K562 (cell line): Measurements from ENCODE around the gene CCDC90B. TPM values are rescaled to one million over a fixed set of nuclear protein-coding genes. Genes with fewer than 3 reads are reported as not detected.

Source experiments
- ATAC-seq: fragments of 200-7000 bp; cut with Tn5 transposase; 3 replicates; pipeline ENCODE4 v1.9.1; 2020; ENCODE audit warnings: moderate library complexity
- BruUV-seq: library from RNA; stranded (reverse); fragments of 400-500 nt; replicated peaks from 2 replicates; lab custom pipeline; 2021; lab: Mats Ljungman, UMichigan
- CTCF ChIA-PET: fragments of 300-600 bp; formaldehyde crosslinking; extraction: SDS; loops from one replicate; lab custom pipeline; 2021; ENCODE audit warnings: low intra/inter-chr PET ratio; lab: Yijun Ruan, JAX
- POLR2A ChIA-PET: fragments of 300-600, 350-650 bp; sonication (Branson Sonifier 250); formaldehyde crosslinking; extraction: SDS; loops from one replicate; lab custom pipeline; 2021; ENCODE audit warnings: antibody characterized with exemption, inconsistent platforms; lab: Yijun Ruan, JAX
- DNase-seq, 4 experiments: peaks; one replicate each; pipeline versions ENCODE4 v3.0.0 to v3.0.0-alpha.2; 2011 to 2018; ENCODE audit warnings: low spot score in 3 of 4, mixed read lengths in 3 of 4; ENCODE audit errors: extremely low read depth in 1 of 4
- FAIRE-seq: peaks from 2 replicates; lab custom pipeline; 2011; peaks lifted over from hg19 to GRCh38; lab: Jason Lieb, UNC
- H2AFZ ChIP-seq: 2 replicates; pipeline ENCODE4 v1.6.0; 2011; ENCODE audit warnings: low read depth, low read length, control low read depth, inconsistent platforms
- H3K27ac ChIP-seq: fragments of 200-600 bp; 3 replicates; pipeline ENCODE4 v1.8.0; 2011; ENCODE audit warnings: low read depth, mild to moderate bottlenecking, control low read depth, inconsistent platforms, low read length, moderate library complexity, mixed read lengths; ENCODE audit errors: extremely low read depth
- H3K27me3 ChIP-seq, 2 experiments: fragments of 300-600 bp in 1 of 2; 2 replicates in 1 of 2; 3 replicates in 1 of 2; pipeline versions ENCODE4 v1.6.0 to v1.8.0; 2011; ENCODE audit warnings: inconsistent platforms in 2 of 2, low read length in 2 of 2, mild to moderate bottlenecking in 1 of 2, mixed read lengths in 1 of 2, moderate library complexity in 1 of 2; ENCODE audit not compliant: control insufficient read depth in 2 of 2, insufficient read depth in 2 of 2
- H3K36me3 ChIP-seq: fragments of 300-600 bp; 3 replicates; pipeline ENCODE4 v1.8.0; 2011; ENCODE audit warnings: mild to moderate bottlenecking, low read length, inconsistent platforms; ENCODE audit not compliant: control insufficient read depth, insufficient read depth
- H3K4me1 ChIP-seq, 2 experiments: fragments of 200-600 bp in 1 of 2; replicated peaks in 1 of 2; 2 replicates in 1 of 2; 3 replicates in 1 of 2; pipeline versions ENCODE4 v1.5.1 to v1.8.0; 2011; ENCODE audit warnings: inconsistent platforms in 2 of 2, low read length in 2 of 2, mild to moderate bottlenecking in 1 of 2, mixed read lengths in 1 of 2, moderate library complexity in 1 of 2; ENCODE audit not compliant: control insufficient read depth in 2 of 2, insufficient read depth in 2 of 2
- H3K4me2 ChIP-seq: 2 replicates; pipeline ENCODE4 v1.6.1; 2011; ENCODE audit warnings: low read length, control low read depth, inconsistent platforms, mixed read lengths; ENCODE audit not compliant: insufficient read depth
- H3K4me3 ChIP-seq: fragments of 200-600 bp; sonication (generic), shearing (Covaris generic); 2 replicates; pipeline ENCODE4 v1.5.1; 2016; ENCODE audit warnings: control low read depth, inconsistent platforms
- H3K79me2 ChIP-seq: fragments of 200-600 bp; 3 replicates; pipeline ENCODE4 v1.8.0; 2011; ENCODE audit warnings: low read length, inconsistent platforms; ENCODE audit not compliant: control insufficient read depth, insufficient read depth
- H3K9ac ChIP-seq, 2 experiments: 2 replicates each; pipeline versions ENCODE4 v1.6.0 to v1.6.1; 2011; ENCODE audit warnings: low read depth in 2 of 2, low read length in 2 of 2, control low read depth in 1 of 2, inconsistent platforms in 1 of 2, mild to moderate bottlenecking in 1 of 2, mixed read lengths in 1 of 2; ENCODE audit not compliant: insufficient read depth in 1 of 2
- H3K9me1 ChIP-seq: one replicate; pipeline ENCODE4 v1.6.0; 2011; ENCODE audit warnings: inconsistent platforms, mild to moderate bottlenecking, low read length, moderate library complexity; ENCODE audit not compliant: control insufficient read depth, insufficient read depth
- H3K9me3 ChIP-seq: replicated peaks from 2 replicates; pipeline ENCODE4 v1.5.1; 2011; ENCODE audit warnings: low read depth, low read length, inconsistent platforms; ENCODE audit not compliant: control insufficient read depth, insufficient read depth
- H4K20me1 ChIP-seq: replicated peaks from 2 replicates; pipeline ENCODE4 v1.6.1; 2011; ENCODE audit warnings: low read length, inconsistent platforms, mixed read lengths; ENCODE audit not compliant: control insufficient read depth, insufficient read depth
- CHD4 ChIP-seq: fragments of 200-600 bp; sonication (generic); IDR thresholded peaks from 3 replicates; pipeline ENCODE4 v1.6.1; 2012; ENCODE audit warnings: low read depth, mild to moderate bottlenecking, mixed read lengths, low read length, inconsistent platforms; ENCODE audit not compliant: insufficient read depth, insufficient replicate concordance, poor library complexity, severe bottlenecking
- DPF2 ChIP-seq: fragments of 450-650 bp; IDR thresholded peaks from 2 replicates; pipeline ENCODE4 v1.6.1; 2016
- KDM5B ChIP-seq: fragments of 200-600 bp; sonication (generic); IDR thresholded peaks from 2 replicates; pipeline ENCODE4 v1.6.1; 2012; ENCODE audit warnings: low read depth, mild to moderate bottlenecking, moderate library complexity, low read length, control low read depth, inconsistent platforms; ENCODE audit not compliant: insufficient replicate concordance
- MCM3 ChIP-seq: fragments of 450-650 bp; IDR thresholded peaks from 2 replicates; pipeline ENCODE4 v1.6.1; 2016
- TBP ChIP-seq: optimal IDR thresholded peaks from 2 replicates; pipeline ENCODE3; 2011; ENCODE audit warnings: low read depth, low read length, improper control_type of control experiment
- U2AF1 ChIP-seq: fragments of 200-400 bp; formaldehyde crosslinking; optimal IDR thresholded peaks from 2 replicates; pipeline ENCODE3; 2017; ENCODE audit warnings: mild to moderate bottlenecking, low read depth, low read length, moderate library complexity
- U2AF2 ChIP-seq: fragments of 200-400 bp; formaldehyde crosslinking; optimal IDR thresholded peaks from 2 replicates; pipeline ENCODE3; 2017; ENCODE audit warnings: low read depth, mild to moderate bottlenecking, low read length
- whole genome bisulfite sequencing: fragments of 100-300 bp; shearing (Covaris generic); methylation state at CpG from one replicate; pipeline ENCODE4 v1.1.6; 2016; ENCODE audit warnings: low coverage, mixed read lengths; ENCODE audit not compliant: insufficient coverage; ENCODE audit errors: missing lambda C conversion rate; 5-methylcytosine and 5-hydroxymethylcytosine counted together
- in situ Hi-C: fragments of 300-500 bp; cut with MboI; formaldehyde crosslinking; loops from 4 replicates; pipeline ENCODE4 v1.15.0; 2018; ENCODE audit warnings: inconsistent platforms, mixed read lengths
- intact Hi-C: fragments of 100-400 bp; cut with micrococcal nuclease; formaldehyde crosslinking; loops from 2 replicates; pipeline ENCODE4 v1.14.2; 2022
- polyA plus RNA-seq, 8 experiments: library from polyadenylated mRNA; depleted of rRNA in 4 of 8; stranded (reverse) in 5 of 8; unstranded in 3 of 8; fragments of >200 nt; fragmentation: Nextera tagmentation in 2 of 8; fragmentation: Illumina TruSeq in 1 of 8; extraction: Ambion mirVana in 2 of 8; extraction: Trizol in 1 of 8; gene quantifications; 2 replicates each; pipeline versions ENCODE4 v1.2.1 to v1.2.3, GENCODE V29; 2011 to 2014; ENCODE audit warnings: inconsistent platforms in 1 of 8, missing spikeins in 1 of 8
- total RNA-seq, 7 experiments: library from RNA; depleted of rRNA in 6 of 7; stranded (reverse); fragments of >200 nt in 6 of 7; fragmentation: Illumina TruSeq in 2 of 7; extraction: Trizol in 2 of 7; gene quantifications; 2 replicates each; pipeline versions ENCODE4 v1.2.1 to v1.2.3, GENCODE V29; 2011 to 2021; ENCODE audit warnings: low replicate concordance in 1 of 7
- TF ChIP-seq, protein P1 (sequence below): fragments of 450-650 bp; IDR thresholded peaks from 2 replicates; pipeline ENCODE4 v1.6.1; 2016

CCDC90B gene
- total and polyA plus RNA-seq, 9 of the 15 experiments (the other 6 are each of a cell fraction or from before 2014, with no cell fraction given), result 26.6 to 63.6 (median 51.8) TPM

DNA sequence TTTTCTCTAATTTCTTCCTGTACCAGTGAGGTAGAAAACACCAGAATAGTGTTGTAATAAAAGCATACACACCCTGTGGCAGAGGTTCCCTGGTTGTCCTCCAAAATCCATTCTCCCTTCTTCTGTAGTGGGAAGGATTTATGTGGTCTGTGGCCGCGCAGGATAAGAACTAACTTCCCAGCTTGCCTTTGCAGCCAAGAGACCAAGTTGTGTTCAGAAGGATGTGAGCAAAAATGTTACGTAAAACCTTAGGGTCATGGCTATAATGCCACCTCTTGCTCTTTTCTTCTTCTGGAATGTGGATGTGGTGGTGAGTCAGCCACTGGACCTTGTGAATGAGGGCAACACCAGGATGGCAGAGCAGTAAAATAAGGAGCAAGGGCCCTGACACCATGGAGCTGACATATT lies 28.4 kb downstream of the CCDC90B start:
- ChIA-PET POLR2A (interaction anchor here (0.9 kb wide), 1 partner anchor 101 kb away, joined by 3 read pairs; the partner anchor contains the start of gene PCF11), CTCF (no interaction called here)
- BruUV-seq, result no TSS peak
- no peaks in the 10 kb centered on the region for H3K9me1 ChIP-seq
- no peaks in the 10 kb centered on the region for H3K9me3 ChIP-seq
- no peaks in the 10 kb centered on the region for H3K27me3 ChIP-seq
- 87% methylated on average over 3 of the region's 3 CpGs for WGBS
- no peaks in the 10 kb centered on the region for H4K20me1 ChIP-seq
- no peaks in the 10 kb centered on the region for H3K4me1 ChIP-seq
- H3K36me3 ChIP-seq, result peaks cover 9% of the 10 kb centered on the region; the same call in 2 of the 3 replicates
- H3K79me2 ChIP-seq, result no peaks in the 10 kb centered on the region
- no peak for FAIRE-seq
- no peak overlapping the region for H3K27ac ChIP-seq
- in situ Hi-C loops, result no loop called here
- TF ChIP-seq DPF2 (no peak), TBP (no peak), MCM3 (no peak), KDM5B (no peak), U2AF1 (no peak), CHD4 (no peak), U2AF2 (no peak)
- TF ChIP-seq, protein P1, sequence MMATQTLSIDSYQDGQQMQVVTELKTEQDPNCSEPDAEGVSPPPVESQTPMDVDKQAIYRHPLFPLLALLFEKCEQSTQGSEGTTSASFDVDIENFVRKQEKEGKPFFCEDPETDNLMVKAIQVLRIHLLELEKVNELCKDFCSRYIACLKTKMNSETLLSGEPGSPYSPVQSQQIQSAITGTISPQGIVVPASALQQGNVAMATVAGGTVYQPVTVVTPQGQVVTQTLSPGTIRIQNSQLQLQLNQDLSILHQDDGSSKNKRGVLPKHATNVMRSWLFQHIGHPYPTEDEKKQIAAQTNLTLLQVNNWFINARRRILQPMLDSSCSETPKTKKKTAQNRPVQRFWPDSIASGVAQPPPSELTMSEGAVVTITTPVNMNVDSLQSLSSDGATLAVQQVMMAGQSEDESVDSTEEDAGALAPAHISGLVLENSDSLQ, result no peak
- intact Hi-C loops, result no loop called here
- no peak for DNase-seq
- no peak overlapping the region for H3K4me2 ChIP-seq
- no peak overlapping the region for H2AFZ ChIP-seq
- no peak overlapping the region for H3K4me3 ChIP-seq
- ATAC-seq, result no peak
- H3K9ac ChIP-seq, result no peak overlapping the region
